Osteocyte (in vitro differentiated cells): ENCODE results near the gene NRARP. TPM values are rescaled to one million over a fixed set of nuclear protein-coding genes. Genes with fewer than 3 reads are reported as not detected.

Source experiments
- DNase-seq: peaks from one replicate; pipeline ENCODE4 v3.0.0; 2021; ENCODE audit warnings: mixed read lengths; ENCODE audit not compliant: unreplicated experiment; ENCODE audit errors: extremely low spot score
- H3K27ac Mint-ChIP-seq: one replicate; pipeline ENCODE4 v1.8.0; 2021; ENCODE audit warnings: mild to moderate bottlenecking, mixed read lengths; ENCODE audit not compliant: unreplicated experiment
- H3K27me3 Mint-ChIP-seq: one replicate; pipeline ENCODE4 v1.8.0; 2021; ENCODE audit warnings: mixed read lengths; ENCODE audit not compliant: unreplicated experiment
- H3K36me3 Mint-ChIP-seq: one replicate; pipeline ENCODE4 v1.8.0; 2021; ENCODE audit warnings: mixed read lengths; ENCODE audit not compliant: unreplicated experiment
- H3K4me1 Mint-ChIP-seq: one replicate; pipeline ENCODE4 v1.8.0; 2021; ENCODE audit warnings: mixed read lengths; ENCODE audit not compliant: unreplicated experiment
- H3K4me3 Mint-ChIP-seq: one replicate; pipeline ENCODE4 v1.8.0; 2021; ENCODE audit warnings: mild to moderate bottlenecking, moderate library complexity, mixed read lengths; ENCODE audit not compliant: unreplicated experiment
- H3K9me3 Mint-ChIP-seq: one replicate; pipeline ENCODE4 v1.8.0; 2021; ENCODE audit warnings: mixed read lengths; ENCODE audit not compliant: unreplicated experiment
- CTCF ChIP-seq: fragments of 200-600 bp; sonication (generic); IDR thresholded peaks from 2 replicates; pipeline ENCODE4 v1.5.0; 2021; ENCODE audit warnings: antibody characterized with exemption, mild to moderate bottlenecking, moderate library complexity
- total RNA-seq: library from RNA; stranded (reverse); gene quantifications from 2 replicates; pipeline ENCODE4 v1.2.1, GENCODE V29; 2021

Gene NRARP
- total RNA-seq, 1 donor from 2014 or later, result 2.1 TPM

GRCh38 chr9:137252555-137253506, 49.2 kb downstream of the NRARP start:
- Mint-ChIP-seq H3K27ac (no peak overlapping the region), H3K4me1 (peaks cover 15% of the 10 kb centered on the region), H3K36me3 (no peaks in the 10 kb centered on the region), H3K27me3 (no peaks in the 10 kb centered on the region), H3K9me3 (no peaks in the 10 kb centered on the region), H3K4me3 (no peak overlapping the region)
- no peak for TF ChIP-seq CTCF
- DNase-seq, result no peak

GRCh38 chr9:137251490-137252268, 50.4 kb downstream of the NRARP start:
- H3K9me3 Mint-ChIP-seq, result no peaks in the 10 kb centered on the region

DNA sequence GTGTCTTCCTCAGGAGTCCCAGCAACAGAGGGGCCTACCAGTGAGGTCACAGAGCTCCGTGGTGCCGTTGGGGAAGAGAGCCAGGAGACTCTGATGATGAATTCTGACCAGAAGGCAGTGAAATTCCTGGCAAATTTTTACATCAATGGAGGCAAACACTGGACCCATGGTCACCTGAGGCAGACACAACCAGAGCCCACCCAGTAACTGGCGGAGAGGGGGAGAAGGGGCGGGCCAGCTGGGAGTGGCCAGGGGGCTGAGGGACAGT, 50.9 kb downstream of the NRARP start, which contains the start of gene STPG3:
STPG3 (plus strand) TSS at position 93 of the 268 bp plus-strand sequence; CDS start at position 94, 1 bp downstream.
- no peak for TF ChIP-seq CTCF
- no peak within 1 kb of the TSS for H3K27ac Mint-ChIP-seq
- no peaks in the 10 kb centered on the region for H3K36me3 Mint-ChIP-seq
- H3K9me3 Mint-ChIP-seq, result no peaks in the 10 kb centered on the region
- peaks cover 11% of the 10 kb centered on the region for H3K4me1 Mint-ChIP-seq
- H3K4me3 Mint-ChIP-seq, result no peak within 1 kb of the TSS
- no peak for DNase-seq
- no peaks in the 10 kb centered on the region for H3K27me3 Mint-ChIP-seq

More at GRCh38 chr9:137251490-137252268, 50.4 kb downstream of the NRARP start:
- Mint-ChIP-seq H3K4me3 (no peak overlapping the region), H3K27me3 (no peaks in the 10 kb centered on the region), H3K27ac (no peak overlapping the region), H3K4me1 (peaks cover 16% of the 10 kb centered on the region), H3K36me3 (no peaks in the 10 kb centered on the region)
- TF ChIP-seq CTCF, result no peak
- no peak for DNase-seq

- Mint-ChIP-seq H3K4me1 (peaks cover 10% of the 10 kb centered on the region), H3K9me3 (no peaks in the 10 kb centered on the region), H3K27me3 (no peaks in the 10 kb centered on the region), H3K4me3 (no peak overlapping the region), H3K27ac (no peak overlapping the region), H3K36me3 (no peaks in the 10 kb centered on the region)
- DNase-seq, result no peak
- no peak for TF ChIP-seq CTCF
Observed at GRCh38 chr9:137250329-137251193, 51.5 kb downstream of the NRARP start.

Other genes with a start within 250 kb of the NRARP start
- gene ENTPD2, start 248.2 kb downstream of the NRARP start, total RNA-seq, result 0.46 TPM in 1 of 2 replicates, not detected in the other
- 3.1 and 3.4 TPM in 2 replicates for gene SAPCD2, start 231.7 kb downstream of the NRARP start, total RNA-seq
- gene UAP1L1, start 224.8 kb downstream of the NRARP start, total RNA-seq, result 34.2 and 38.3 TPM in 2 replicates
- gene MAN1B1, start 215.3 kb downstream of the NRARP start, total RNA-seq, result 109 and 120 TPM in 2 replicates
- 118 TPM in 2 replicates for gene DPP7, start 187.5 kb downstream of the NRARP start, total RNA-seq
- not detected in 2 replicates for gene GRIN1, start 163.1 kb downstream of the NRARP start, total RNA-seq
- gene LRRC26, start 132.2 kb downstream of the NRARP start, total RNA-seq, result not detected in 2 replicates
- not detected in 2 replicates for gene TMEM210, start 130.2 kb downstream of the NRARP start, total RNA-seq
- 59.3 and 61.0 TPM in 2 replicates for gene ANAPC2, start 113.7 kb downstream of the NRARP start, total RNA-seq
- 57.4 and 58.1 TPM in 2 replicates for gene SSNA1, start 113.6 kb downstream of the NRARP start, total RNA-seq
- gene TPRN, start 101.5 kb downstream of the NRARP start, total RNA-seq, result 19.8 and 21.7 TPM in 2 replicates
- gene TMEM203, start 96.6 kb downstream of the NRARP start, total RNA-seq, result 40.5 and 41.2 TPM in 2 replicates
- gene NDOR1, start 96.6 kb downstream of the NRARP start, total RNA-seq, result 15.5 and 20.5 TPM in 2 replicates
- 7.2 and 8.0 TPM in 2 replicates for gene RNF208, start 80.0 kb downstream of the NRARP start, total RNA-seq
- 1.5 and 1.7 TPM in 2 replicates for gene CYSRT1, start 77.1 kb downstream of the NRARP start, total RNA-seq
- not detected in 2 replicates for gene RNF224, start 74.8 kb downstream of the NRARP start, total RNA-seq
- gene SLC34A3, start 71.4 kb downstream of the NRARP start, total RNA-seq, result not detected in 2 replicates
- gene TUBB4B, start 61.0 kb downstream of the NRARP start, total RNA-seq, result 132 and 136 TPM in 2 replicates
- gene STPG3, start 51.0 kb downstream of the NRARP start, total RNA-seq, result 0.50 and 0.78 TPM in 2 replicates
- 54.1 and 57.6 TPM in 2 replicates for gene NELFB, start 46.9 kb downstream of the NRARP start, total RNA-seq
- gene TOR4A, start 24.5 kb downstream of the NRARP start, total RNA-seq, result 1.2 and 1.9 TPM in 2 replicates
- 20.0 and 21.5 TPM in 2 replicates for gene EXD3, start 120.9 kb upstream of the NRARP start, total RNA-seq
- gene NOXA1, start 121.1 kb upstream of the NRARP start, total RNA-seq, result 1.0 and 1.5 TPM in 2 replicates
- 0.16 and 0.24 TPM in 2 replicates for gene ENTPD8, start 139.1 kb upstream of the NRARP start, total RNA-seq
- 93.1 and 103 TPM in 2 replicates for gene NSMF, start 157.1 kb upstream of the NRARP start, total RNA-seq
- 7.1 and 7.2 TPM in 2 replicates for gene PNPLA7, start 248.1 kb upstream of the NRARP start, total RNA-seq
- 51.9 and 53.8 TPM in 2 replicates for gene MRPL41, start 249.6 kb upstream of the NRARP start, total RNA-seq